HG03280 (cell line): ENCODE measurements around the gene ATP6V0E1.
"Not testable (repeated sequence)": the region's sequence is repeated elsewhere in the genome, so short reads cannot be mapped to it uniquely, and the experiment has no call there.

Experiments used
- ATAC-seq: cut with Tn5 transposase; IDR thresholded peaks from one replicate; pipeline ENCODE4 v1.9.1; 2021; ENCODE audit warnings: mild to moderate bottlenecking, moderate library complexity; ENCODE audit not compliant: unreplicated experiment

ATP6V0E1 gene

GRCh38 chr5:173001229-173001841 is 17.8 kb downstream of the ATP6V0E1 start:
- ATAC-seq = peak; percentile 58

- ATAC-seq = no peak
Observed at GRCh38 chr5:173003360-173003759, 19.8 kb downstream of the ATP6V0E1 start.

GRCh38 chr5:173004013-173004412 is 20.4 kb downstream of the ATP6V0E1 start:
- no peak for ATAC-seq

GRCh38 chr5:173004447-173004846 is 20.9 kb downstream of the ATP6V0E1 start:
- ATAC-seq = no peak

- ATAC-seq = no peak
Observed at GRCh38 chr5:173010021-173010420, 26.4 kb downstream of the ATP6V0E1 start.

- ATAC-seq = no peak
Observed at GRCh38 chr5:173010547-173011464, 27.2 kb downstream of the ATP6V0E1 start.

- ATAC-seq = no peak
Observed at GRCh38 chr5:173011566-173011965, 28.0 kb downstream of the ATP6V0E1 start.

GRCh38 chr5:173012882-173013281 is 29.3 kb downstream of the ATP6V0E1 start:
- no peak for ATAC-seq

GRCh38 chr5:173014671-173015070 is 31.1 kb downstream of the ATP6V0E1 start:
- no peak for ATAC-seq

- no peak for ATAC-seq
Observed at GRCh38 chr5:173015192-173015591, 31.6 kb downstream of the ATP6V0E1 start.

GRCh38 chr5:173015598-173016455 is 32.3 kb downstream of the ATP6V0E1 start:
- no peak for ATAC-seq

- ATAC-seq = no peak
Observed at GRCh38 chr5:173016598-173017046, 33.1 kb downstream of the ATP6V0E1 start.

- ATAC-seq = not testable (repeated sequence)
Observed at GRCh38 chr5:173017087-173017486, 33.5 kb downstream of the ATP6V0E1 start.

GRCh38 chr5:173018358-173018757 is 34.8 kb downstream of the ATP6V0E1 start:
- ATAC-seq = no peak

GRCh38 chr5:173020154-173020581 is 36.6 kb downstream of the ATP6V0E1 start:
- no peak for ATAC-seq

GRCh38 chr5:173020643-173021042 is 37.1 kb downstream of the ATP6V0E1 start:
- ATAC-seq = no peak

GRCh38 chr5:173025651-173026050 is 42.1 kb downstream of the ATP6V0E1 start:
- no peak for ATAC-seq

GRCh38 chr5:173027905-173028304 is 44.3 kb downstream of the ATP6V0E1 start:
- no peak for ATAC-seq

- ATAC-seq = no peak
Observed at GRCh38 chr5:173028811-173029327, 45.3 kb downstream of the ATP6V0E1 start.

GRCh38 chr5:173029499-173029921 is 45.9 kb downstream of the ATP6V0E1 start:
- ATAC-seq = no peak

- ATAC-seq = not testable (repeated sequence)
Observed at GRCh38 chr5:173032096-173032495, 48.5 kb downstream of the ATP6V0E1 start.
